Transverse colon (tissue), 3 donors: ENCODE results near the gene GFPT2.

Experiments used
- EP300 ChIP-seq: sonication (generic); formaldehyde crosslinking; IDR thresholded peaks from one replicate; pipeline ENCODE4 v1.6.1; 2017; ENCODE audit warnings: antibody characterized with exemption, low read depth
- POLR2A ChIP-seq: fragments of 450-650 bp; IDR thresholded peaks from one replicate; pipeline ENCODE4 v1.6.1; 2016; ENCODE audit warnings: antibody characterized with exemption, mild to moderate bottlenecking, moderate library complexity
- TF ChIP-seq, protein P1 (sequence below), 5 experiments: fragments of 200-600 bp in 3 of 5; fragments of 450-650 bp in 2 of 5; sonication (generic) in 3 of 5; IDR thresholded peaks; 1 replicate in 2 of 5; 2 replicates in 3 of 5; pipeline ENCODE4 v1.5.1; 2016 to 2017; ENCODE audit warnings: antibody characterized with exemption in 5 of 5, inconsistent platforms in 3 of 5, mild to moderate bottlenecking in 2 of 5, moderate library complexity in 1 of 5

DNA sequence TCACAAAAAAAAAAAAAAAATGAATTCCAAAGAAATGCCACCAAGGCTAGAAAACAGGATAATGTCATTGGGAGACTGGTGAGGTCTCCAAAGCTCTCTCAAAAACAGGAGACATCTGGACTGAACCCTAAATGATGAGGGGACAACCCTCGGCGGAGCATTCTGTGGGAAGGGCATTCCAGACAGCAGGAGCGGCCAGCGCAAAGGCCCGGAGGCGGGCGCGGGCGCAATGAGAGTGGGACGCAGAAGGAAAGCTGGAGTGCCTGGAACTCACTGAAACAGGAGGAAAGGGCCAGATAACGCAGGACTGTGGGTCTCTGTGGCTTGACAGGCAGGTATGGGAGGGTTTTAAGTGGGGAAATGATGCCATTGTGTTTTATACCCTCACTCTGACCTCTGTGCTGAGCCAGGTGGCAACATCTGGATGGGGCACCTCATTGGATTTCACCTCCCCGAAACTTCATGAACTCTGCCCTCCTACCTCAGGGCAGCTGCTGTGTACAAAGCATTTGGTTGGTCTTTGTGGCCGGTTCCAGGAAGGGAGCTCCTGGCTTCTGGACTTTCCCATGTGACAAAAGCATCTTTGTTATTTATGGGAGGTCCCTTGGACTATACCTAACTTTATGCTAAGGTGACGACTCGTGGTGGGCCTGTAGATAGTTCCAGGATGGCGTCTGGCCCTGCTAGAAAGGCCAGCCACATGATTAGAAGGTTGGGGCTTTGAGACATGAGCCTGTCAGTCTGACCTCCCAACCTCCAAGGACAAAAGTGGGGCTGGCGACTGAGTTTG, 49.7 kb downstream of the GFPT2 start:
- TF ChIP-seq, protein P1, sequence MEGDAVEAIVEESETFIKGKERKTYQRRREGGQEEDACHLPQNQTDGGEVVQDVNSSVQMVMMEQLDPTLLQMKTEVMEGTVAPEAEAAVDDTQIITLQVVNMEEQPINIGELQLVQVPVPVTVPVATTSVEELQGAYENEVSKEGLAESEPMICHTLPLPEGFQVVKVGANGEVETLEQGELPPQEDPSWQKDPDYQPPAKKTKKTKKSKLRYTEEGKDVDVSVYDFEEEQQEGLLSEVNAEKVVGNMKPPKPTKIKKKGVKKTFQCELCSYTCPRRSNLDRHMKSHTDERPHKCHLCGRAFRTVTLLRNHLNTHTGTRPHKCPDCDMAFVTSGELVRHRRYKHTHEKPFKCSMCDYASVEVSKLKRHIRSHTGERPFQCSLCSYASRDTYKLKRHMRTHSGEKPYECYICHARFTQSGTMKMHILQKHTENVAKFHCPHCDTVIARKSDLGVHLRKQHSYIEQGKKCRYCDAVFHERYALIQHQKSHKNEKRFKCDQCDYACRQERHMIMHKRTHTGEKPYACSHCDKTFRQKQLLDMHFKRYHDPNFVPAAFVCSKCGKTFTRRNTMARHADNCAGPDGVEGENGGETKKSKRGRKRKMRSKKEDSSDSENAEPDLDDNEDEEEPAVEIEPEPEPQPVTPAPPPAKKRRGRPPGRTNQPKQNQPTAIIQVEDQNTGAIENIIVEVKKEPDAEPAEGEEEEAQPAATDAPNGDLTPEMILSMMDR (IDR thresholded peaks at IDR 0.05) = no peak
- TF ChIP-seq EP300 = no peak
- no peak for TF ChIP-seq POLR2A
